ENCODE measurements around the gene CTDP1. TPM values are rescaled to one million over a fixed set of nuclear protein-coding genes. Genes with fewer than 3 reads are reported as not detected.

CTDP1 gene
- total RNA-seq, 1 experiment from 2014 or later: 22.5 TPM

DNA sequence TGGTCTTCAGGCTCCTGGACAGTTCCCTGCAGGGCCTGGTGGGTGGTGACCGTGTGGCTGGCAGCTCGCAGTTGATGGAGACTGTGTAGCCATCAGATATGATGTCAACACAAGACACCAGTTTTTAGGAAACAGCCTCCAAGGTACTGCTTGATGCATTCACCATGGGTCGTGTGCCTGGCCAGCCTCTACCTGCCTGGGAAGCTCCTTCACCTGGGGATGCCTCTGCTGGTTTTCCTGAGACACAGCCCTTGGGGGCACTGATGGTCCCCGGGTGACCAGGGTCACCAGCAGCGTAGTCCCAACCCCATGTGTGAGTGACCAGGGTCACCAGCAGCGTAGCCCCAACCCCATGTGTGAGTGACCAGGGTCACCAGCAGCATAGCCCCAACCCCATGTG is 84.5 kb downstream of the CTDP1 start:
- no peak for TF ChIP-seq EZH2 (IDR thresholded peaks at IDR 0.05; ENCODE audit: borderline replicate concordance, low read depth, low read length, poor library complexity, severe bottlenecking)
- no peak overlapping the region for H3K27ac ChIP-seq (ENCODE audit: low read depth, low read length, poor library complexity, severe bottlenecking)
- peaks cover 14% of the 10 kb centered on the region for H3K27me3 ChIP-seq (replicated peaks; ENCODE audit: insufficient read depth, low read depth, low read length, poor library complexity)
- ChIA-PET CTCF (no interaction called here), POLR2A (ENCODE audit: low non-redundant PET) (no interaction called here)
- no peaks in the 10 kb centered on the region for H3K36me3 ChIP-seq (ENCODE audit: insufficient read depth, low read length, poor library complexity, severe bottlenecking)
- DNase-seq (ENCODE audit: low spot score): no peak
- intact Hi-C loops (cut with micrococcal nuclease; ENCODE audit: unreplicated experiment): no loop called here
- H3K9me3 ChIP-seq (ENCODE audit: low read depth, low read length, poor library complexity, severe bottlenecking): peaks cover 7% of the 10 kb centered on the region
- H3K4me3 ChIP-seq (ENCODE audit: low read depth, low read length, poor library complexity, severe bottlenecking): no peak overlapping the region
- no TSS peak for BruUV-seq (replicated peaks)
- H3K4me1 ChIP-seq (ENCODE audit: insufficient read depth, low read length, poor library complexity, severe bottlenecking): no peaks in the 10 kb centered on the region

DNA sequence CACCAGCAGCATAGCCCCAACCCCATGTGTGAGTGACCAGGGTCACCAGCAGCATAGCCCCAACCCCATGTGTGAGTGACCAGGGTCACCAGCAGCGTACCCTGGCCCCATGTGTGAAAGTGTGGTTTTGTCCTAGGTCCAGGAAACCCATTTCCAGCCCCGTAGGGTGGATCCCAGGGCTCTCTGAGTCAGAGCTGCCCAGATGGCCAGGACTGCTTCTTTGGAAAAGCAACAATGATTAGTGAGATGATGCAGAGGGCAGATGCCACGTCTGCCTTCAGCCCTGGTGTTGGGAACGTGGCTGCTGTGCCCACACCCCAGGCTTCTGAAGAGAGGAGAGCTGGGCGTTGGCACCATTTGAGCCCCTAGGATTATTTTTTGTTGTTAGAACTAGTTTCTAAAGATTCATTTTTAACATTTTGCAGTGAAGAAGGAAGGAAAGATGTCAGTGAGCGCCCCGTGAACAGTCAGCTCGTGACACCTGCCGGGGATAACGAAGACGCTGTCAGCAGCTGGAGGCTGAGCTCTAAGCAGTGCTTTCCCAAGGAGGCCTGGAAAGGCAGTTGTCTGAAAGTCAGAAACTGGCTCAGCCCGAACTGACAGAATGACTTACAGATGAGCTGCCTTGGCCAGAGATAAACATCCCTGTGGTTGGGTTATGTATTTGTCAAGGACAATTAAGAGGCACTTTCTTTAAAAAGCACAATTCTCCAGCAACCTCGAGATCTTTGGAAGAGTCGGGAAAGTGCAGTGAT is 86.1 kb downstream of the CTDP1 start:
- no peak for DNase-seq (ENCODE audit: low spot score)
- no TSS peak for BruUV-seq (replicated peaks)
- ChIA-PET CTCF (no interaction called here), POLR2A (ENCODE audit: low non-redundant PET) (no interaction called here)
- H3K4me3 ChIP-seq (ENCODE audit: low read depth, low read length, poor library complexity, severe bottlenecking): no peak overlapping the region
- H3K4me1 ChIP-seq (ENCODE audit: insufficient read depth, low read length, poor library complexity, severe bottlenecking): no peaks in the 10 kb centered on the region
- intact Hi-C loops (cut with micrococcal nuclease; ENCODE audit: unreplicated experiment): no loop called here
- H3K27me3 ChIP-seq (replicated peaks; ENCODE audit: insufficient read depth, low read depth, low read length, poor library complexity): peaks cover 18% of the 10 kb centered on the region
- no peaks in the 10 kb centered on the region for H3K36me3 ChIP-seq (ENCODE audit: insufficient read depth, low read length, poor library complexity, severe bottlenecking)
- no peak overlapping the region for H3K27ac ChIP-seq (ENCODE audit: low read depth, low read length, poor library complexity, severe bottlenecking)
- TF ChIP-seq EZH2 (IDR thresholded peaks at IDR 0.05; ENCODE audit: borderline replicate concordance, low read depth, low read length, poor library complexity, severe bottlenecking): no peak
- TF ChIP-seq, protein P1, sequence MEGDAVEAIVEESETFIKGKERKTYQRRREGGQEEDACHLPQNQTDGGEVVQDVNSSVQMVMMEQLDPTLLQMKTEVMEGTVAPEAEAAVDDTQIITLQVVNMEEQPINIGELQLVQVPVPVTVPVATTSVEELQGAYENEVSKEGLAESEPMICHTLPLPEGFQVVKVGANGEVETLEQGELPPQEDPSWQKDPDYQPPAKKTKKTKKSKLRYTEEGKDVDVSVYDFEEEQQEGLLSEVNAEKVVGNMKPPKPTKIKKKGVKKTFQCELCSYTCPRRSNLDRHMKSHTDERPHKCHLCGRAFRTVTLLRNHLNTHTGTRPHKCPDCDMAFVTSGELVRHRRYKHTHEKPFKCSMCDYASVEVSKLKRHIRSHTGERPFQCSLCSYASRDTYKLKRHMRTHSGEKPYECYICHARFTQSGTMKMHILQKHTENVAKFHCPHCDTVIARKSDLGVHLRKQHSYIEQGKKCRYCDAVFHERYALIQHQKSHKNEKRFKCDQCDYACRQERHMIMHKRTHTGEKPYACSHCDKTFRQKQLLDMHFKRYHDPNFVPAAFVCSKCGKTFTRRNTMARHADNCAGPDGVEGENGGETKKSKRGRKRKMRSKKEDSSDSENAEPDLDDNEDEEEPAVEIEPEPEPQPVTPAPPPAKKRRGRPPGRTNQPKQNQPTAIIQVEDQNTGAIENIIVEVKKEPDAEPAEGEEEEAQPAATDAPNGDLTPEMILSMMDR (conservative IDR thresholded peaks at IDR 0.05; ENCODE audit: low read depth, low read length): no peak
- peaks cover 7% of the 10 kb centered on the region for H3K9me3 ChIP-seq (ENCODE audit: low read depth, low read length, poor library complexity, severe bottlenecking)

DNA sequence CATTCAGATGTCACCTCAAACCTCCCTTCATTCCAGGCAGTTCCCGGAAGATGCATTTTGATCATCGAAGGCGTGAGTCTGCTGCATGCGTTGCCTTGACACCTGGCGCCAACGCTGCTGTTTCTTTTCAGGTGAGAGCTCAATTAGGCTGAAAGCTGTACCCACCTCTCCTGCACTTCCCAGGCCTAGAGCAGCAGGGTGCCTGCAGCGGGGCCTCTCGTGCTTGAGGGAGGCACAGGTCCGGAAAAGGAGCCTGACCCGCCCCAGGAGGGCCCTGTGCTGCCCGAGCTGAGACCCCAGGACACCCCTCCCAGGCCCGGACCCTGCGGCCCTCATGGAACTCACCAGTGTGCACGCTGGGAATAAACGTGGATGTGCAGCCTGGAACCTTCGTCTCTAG is 86.7 kb downstream of the CTDP1 start:
- H3K27me3 ChIP-seq (replicated peaks; ENCODE audit: insufficient read depth, low read depth, low read length, poor library complexity): peaks cover 18% of the 10 kb centered on the region
- no peak for DNase-seq (ENCODE audit: low spot score)
- H3K27ac ChIP-seq (ENCODE audit: low read depth, low read length, poor library complexity, severe bottlenecking): no peak overlapping the region
- CTCF ChIA-PET: no interaction called here
- no peaks in the 10 kb centered on the region for H3K4me1 ChIP-seq (ENCODE audit: insufficient read depth, low read length, poor library complexity, severe bottlenecking)
- POLR2A ChIA-PET (ENCODE audit: low non-redundant PET): no interaction called here
- no peak overlapping the region for H3K4me3 ChIP-seq (ENCODE audit: low read depth, low read length, poor library complexity, severe bottlenecking)
- peaks cover 7% of the 10 kb centered on the region for H3K9me3 ChIP-seq (ENCODE audit: low read depth, low read length, poor library complexity, severe bottlenecking)
- BruUV-seq (replicated peaks): no TSS peak
- no peaks in the 10 kb centered on the region for H3K36me3 ChIP-seq (ENCODE audit: insufficient read depth, low read length, poor library complexity, severe bottlenecking)
- TF ChIP-seq EZH2 (IDR thresholded peaks at IDR 0.05; ENCODE audit: borderline replicate concordance, low read depth, low read length, poor library complexity, severe bottlenecking): no peak
- TF ChIP-seq, protein P1 (conservative IDR thresholded peaks at IDR 0.05; ENCODE audit: low read depth, low read length): no peak
- intact Hi-C loops (cut with micrococcal nuclease; ENCODE audit: unreplicated experiment): no loop called here

DNA sequence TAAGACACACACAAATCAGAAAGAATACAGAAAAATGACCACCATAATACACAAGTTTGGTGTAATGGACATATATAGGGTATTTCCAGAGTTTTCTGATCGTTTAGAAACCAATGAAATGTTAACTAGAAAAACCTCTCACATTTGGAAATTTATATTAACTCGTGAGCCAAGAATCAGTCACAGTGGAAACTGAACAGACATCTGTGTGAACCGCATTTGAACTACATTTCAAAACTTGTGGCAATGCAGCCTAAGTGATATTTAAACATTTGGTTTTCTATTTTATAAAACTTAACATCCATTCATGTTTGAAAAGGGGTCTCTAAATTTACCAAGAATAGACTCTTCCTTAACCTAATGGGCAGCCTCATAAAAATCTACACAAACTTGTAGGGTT is 89.1 kb downstream of the CTDP1 start:
- TF ChIP-seq, protein P1 (conservative IDR thresholded peaks at IDR 0.05; ENCODE audit: low read depth, low read length): no peak
- TF ChIP-seq EZH2 (IDR thresholded peaks at IDR 0.05; ENCODE audit: borderline replicate concordance, low read depth, low read length, poor library complexity, severe bottlenecking): no peak
- intact Hi-C loops (cut with micrococcal nuclease; ENCODE audit: unreplicated experiment): no loop called here
- no peaks in the 10 kb centered on the region for H3K36me3 ChIP-seq (ENCODE audit: insufficient read depth, low read length, poor library complexity, severe bottlenecking)
- no peak for DNase-seq (ENCODE audit: low spot score)
- no peak overlapping the region for H3K4me3 ChIP-seq (ENCODE audit: low read depth, low read length, poor library complexity, severe bottlenecking)
- H3K4me1 ChIP-seq (ENCODE audit: insufficient read depth, low read length, poor library complexity, severe bottlenecking): no peaks in the 10 kb centered on the region
- H3K9me3 ChIP-seq (ENCODE audit: low read depth, low read length, poor library complexity, severe bottlenecking): peaks cover 7% of the 10 kb centered on the region
- CTCF ChIA-PET: no interaction called here
- H3K27me3 ChIP-seq (replicated peaks; ENCODE audit: insufficient read depth, low read depth, low read length, poor library complexity): peaks cover 18% of the 10 kb centered on the region
- H3K27ac ChIP-seq (ENCODE audit: low read depth, low read length, poor library complexity, severe bottlenecking): no peak overlapping the region
- BruUV-seq (replicated peaks): no TSS peak
- POLR2A ChIA-PET (ENCODE audit: low non-redundant PET): no interaction called here

All from A673 (cell line).